COLO829 (cell line): Measurements from ENCODE around the gene CXCR1.
"Not testable (repeated sequence)": the region's sequence is repeated elsewhere in the genome, so short reads cannot be mapped to it uniquely, and the experiment has no call there.

Source experiments
- DNase-seq: peaks from one replicate; pipeline ENCODE4 v3.0.0; 2012; ENCODE audit warnings: low spot score

CXCR1 gene

DNA sequence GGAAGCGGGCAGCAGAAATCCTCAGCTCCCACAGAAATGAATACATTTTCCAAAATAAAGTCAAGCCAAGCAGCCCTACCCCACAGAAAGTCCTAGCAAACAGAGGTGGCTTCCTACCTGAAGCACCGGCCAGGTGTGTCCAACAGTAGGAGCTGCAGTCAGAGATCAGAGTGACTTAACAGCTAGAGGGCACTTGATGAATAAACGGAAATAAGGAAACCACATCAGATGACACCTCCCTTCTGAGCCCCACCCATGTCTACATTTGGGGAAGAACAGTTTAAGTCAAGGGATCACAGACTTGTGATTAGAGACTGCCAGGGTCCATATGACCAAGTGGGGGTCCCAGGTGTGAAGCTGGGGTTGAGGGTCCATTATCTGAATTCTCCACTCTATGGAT, at the start of gene CXCR1:
CXCR1 (minus strand) TSS at position 172 of the 400 bp plus-strand sequence. CDS start 1,751 bp downstream, outside the sequence.
- DNase-seq: no peak

DNA sequence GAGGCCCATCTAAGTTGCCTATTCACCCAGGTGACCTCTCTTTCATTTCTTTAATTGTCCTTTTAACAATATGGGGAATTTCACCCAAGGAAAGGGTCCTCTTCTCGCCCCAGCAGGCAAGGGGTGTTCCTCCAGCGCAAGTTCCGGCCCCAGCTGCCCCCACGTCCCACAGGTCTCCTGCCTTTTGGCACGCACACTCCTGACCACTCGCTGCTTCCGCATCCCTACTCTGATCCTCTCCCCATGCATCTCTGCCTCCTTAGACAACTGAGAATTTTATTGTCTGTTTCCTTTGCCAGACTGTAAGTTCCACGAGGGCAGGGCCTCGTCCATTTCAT, 49.5 kb upstream of the CXCR1 start:
- no peak for DNase-seq

DNA sequence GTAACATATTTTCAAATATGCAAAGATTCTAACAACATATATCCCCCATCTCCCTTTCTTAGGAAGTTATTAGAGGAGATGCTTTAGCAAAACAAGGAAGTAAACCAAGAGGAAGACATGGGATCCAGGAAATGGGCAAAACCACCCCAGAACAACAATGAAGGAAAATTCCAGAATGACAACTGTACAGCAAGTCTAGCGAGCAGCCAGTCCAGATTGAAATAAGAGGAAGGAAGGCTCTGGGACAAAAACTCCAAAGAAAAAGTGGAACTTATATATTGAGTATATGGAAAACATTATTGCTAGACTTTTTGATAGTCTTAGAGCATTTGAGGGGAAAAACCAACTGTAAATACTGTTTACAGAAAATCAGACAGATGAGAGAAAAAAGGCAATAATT, 47.4 kb upstream of the CXCR1 start:
- DNase-seq: no peak

DNA sequence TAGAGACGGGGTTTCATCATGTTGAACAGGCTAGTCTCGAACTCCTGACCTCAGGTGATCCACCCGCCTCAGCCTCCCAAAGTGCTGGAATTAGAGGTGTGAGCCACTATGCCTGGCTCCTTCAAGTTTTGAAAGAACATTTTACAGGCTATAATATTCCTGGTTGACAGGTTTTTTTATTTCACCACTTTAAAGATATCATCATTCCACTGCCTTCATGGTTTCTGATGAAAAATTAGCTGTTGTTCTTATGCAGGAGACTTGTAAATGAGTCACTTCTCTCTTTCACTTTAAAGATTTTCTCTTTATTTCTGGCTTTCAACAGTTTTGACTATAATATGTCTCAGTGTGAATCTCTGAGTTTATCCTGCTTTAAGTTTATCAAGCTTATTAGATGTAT, 42.3 kb upstream of the CXCR1 start:
- no peak for DNase-seq

- DNase-seq: no peak
Measured at GRCh38 chr2:218202266-218202665, 35.5 kb upstream of the CXCR1 start.

DNA sequence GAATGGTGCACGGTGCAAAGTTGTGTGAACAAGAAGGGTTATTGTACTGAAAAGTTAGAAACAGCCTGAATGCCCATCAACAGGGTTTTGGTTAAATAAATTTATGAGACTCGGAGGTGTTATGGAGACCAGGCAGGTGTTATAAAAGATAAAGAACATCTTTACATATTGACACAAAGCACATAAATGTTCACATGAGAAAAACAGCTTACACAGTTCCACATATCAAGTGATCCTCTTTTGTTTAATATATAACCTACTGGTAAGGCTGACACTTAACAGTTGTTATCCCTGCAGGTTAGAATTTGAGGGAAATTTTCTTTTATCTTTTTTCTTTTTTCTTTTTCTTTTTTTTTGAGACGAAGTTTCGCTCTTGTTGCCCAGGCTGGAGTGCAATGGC, 30.2 kb upstream of the CXCR1 start:
- DNase-seq: no peak

- no peak for DNase-seq
Measured at GRCh38 chr2:218194880-218195279, 28.1 kb upstream of the CXCR1 start.

DNA sequence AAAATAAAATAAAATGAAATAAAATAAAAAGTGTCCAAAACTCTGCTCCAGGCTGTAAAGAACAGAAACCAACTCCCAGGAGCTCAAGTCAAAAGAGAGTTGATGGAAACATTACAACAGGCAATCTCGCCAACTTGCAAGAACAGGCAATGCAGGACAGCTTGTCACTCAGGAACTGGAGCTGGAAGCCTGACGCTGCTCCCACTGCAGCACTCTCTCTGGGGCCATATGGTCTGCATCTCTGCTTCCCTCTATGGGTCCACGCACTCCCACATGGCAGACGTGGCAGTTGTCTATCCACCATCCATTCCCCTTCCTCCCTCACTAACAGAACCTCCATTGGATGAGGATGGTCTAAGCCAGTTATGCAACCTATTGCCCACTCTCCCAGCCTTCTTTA, 26.9 kb upstream of the CXCR1 start:
- no peak for DNase-seq

DNA sequence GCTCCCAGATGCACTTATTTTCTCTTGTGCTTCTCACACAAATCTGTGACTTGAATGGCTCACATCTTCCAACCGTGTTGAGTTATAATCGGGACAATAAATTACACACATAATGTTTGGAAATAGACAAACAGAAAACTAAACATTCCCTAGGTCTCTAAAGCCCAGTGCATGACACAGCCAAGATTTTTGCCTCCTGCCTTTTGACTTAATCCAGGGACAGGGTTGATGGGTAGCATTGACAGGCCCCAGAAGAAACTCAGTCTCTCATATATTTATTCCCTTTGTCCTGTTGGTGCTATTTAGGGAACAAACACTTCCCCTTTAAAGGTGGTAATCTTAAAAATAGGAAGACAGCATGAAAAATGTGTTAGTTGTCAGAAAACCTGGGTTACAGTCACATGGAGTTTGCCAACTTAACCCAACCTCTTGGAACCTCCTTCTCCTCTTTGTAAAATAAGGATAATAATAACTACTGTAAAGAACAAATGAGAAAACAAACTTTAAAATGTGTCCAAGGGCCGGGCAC, 26.2 kb upstream of the CXCR1 start:
- DNase-seq: no peak

GRCh38 chr2:218188528-218188927, 21.8 kb upstream of the CXCR1 start:
- DNase-seq: no peak

DNA sequence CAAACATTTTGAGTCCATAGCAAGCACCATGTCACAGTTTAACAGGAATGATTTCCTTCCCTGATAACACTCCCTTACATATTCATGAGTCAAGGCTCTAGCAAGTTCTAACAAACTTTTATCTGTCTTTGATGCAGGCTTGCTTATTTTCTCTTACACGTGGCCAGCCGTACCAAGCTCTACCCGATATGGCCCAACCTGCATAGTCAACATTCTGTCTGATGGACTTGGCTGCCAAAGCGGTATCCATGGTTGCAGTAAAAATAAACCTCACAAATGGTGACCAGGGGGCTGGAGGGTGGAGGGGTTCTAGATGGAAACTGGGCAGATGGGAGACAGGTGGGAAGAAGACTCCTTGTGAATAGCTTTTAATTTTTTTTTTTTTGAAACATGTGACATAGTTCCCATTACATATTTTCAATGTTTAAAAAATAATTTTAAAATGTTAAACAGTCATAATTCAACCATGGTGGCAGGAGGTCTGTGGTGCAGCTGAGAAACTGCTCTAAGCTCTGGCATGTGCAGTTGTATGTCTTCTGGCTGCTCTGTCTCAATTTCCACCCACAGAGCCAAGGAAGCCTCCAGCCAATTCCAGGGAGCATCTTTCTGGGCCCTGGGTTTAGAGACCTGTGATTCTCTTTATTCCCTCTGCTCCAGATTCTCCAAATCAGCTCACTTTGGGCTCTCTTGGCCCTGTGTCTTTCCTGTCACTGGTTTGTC, 20.7 kb upstream of the CXCR1 start:
- DNase-seq: no peak

DNA sequence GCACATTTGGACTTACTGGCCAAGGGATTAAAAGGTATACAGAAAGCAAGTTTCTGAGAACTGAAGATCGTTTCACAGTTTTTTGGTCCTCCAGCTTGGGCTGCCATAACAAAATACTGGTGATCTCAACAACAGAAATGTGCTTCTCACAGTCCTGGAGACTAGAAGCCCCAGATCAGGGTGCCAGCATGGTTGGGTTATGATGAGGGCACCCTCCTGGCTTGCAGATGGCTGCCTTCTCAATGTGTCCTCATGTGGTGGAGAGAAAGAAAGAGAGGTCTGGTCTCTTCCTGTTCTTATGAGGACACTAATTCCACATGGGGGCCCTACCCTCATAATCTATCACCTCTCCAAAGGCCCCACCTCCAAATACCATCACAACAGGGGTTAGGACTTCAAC, 20.1 kb upstream of the CXCR1 start:
- no peak for DNase-seq

DNA sequence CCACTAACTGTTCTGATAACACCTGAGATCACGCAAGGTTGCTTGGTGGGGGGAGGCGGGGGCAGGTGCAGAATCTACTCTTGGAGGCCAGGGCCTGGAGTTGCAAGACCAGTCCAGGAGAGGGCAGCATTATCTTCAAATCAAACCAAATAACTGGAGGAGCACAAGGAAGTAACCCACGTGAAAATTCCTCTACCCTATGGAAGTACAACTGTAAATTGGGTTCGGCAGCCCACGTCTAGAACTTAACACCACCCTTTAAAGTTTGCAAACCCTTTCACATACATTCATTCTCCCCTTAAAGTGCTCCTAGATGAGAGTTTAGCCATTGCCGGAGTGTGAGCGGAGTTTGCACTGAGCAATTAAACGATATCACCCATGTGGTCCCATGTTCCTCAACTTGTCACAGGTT, 19.6 kb upstream of the CXCR1 start:
- DNase-seq: peak; percentile 86

DNA sequence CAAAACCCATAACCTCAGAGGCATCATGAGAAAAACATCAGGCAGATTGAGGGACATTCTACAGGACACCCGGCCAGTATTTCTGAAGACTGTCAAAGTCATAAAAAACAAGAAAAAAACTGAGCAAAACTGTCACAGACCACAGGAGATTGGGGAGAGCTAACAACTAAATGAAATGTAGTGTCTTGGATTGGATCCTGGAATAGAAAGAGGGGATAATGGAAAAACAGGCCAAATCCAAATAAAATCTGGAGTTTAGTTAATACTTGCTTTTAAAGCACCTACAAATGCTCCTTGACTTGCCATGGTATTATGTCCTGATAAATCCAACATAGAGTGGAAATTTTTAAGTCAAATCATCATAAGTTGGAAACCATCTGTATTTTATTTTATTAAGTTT, 17.6 kb upstream of the CXCR1 start:
- DNase-seq: no peak

GRCh38 chr2:218180467-218181114, 13.8 kb upstream of the CXCR1 start:
- DNase-seq: no peak

DNA sequence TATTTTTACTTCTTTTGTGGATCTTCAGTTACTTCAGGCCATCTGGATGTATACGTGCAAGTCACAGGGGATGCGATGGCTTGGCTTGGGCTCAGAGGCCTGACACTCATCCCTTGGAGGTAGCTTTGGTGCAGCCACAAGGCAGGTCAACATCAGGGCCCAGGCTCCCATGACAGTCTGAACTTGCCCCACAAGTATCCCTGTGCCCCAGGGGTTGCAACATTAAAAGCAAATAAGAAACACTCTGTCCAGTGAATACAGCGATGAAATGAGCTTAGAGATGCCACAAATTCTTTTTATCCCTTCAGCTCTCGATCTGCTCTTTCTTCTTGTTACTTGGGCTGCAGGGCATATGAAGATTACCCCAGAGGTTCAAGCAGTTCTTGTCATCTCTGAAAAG, 13.0 kb upstream of the CXCR1 start:
- DNase-seq: no peak

DNA sequence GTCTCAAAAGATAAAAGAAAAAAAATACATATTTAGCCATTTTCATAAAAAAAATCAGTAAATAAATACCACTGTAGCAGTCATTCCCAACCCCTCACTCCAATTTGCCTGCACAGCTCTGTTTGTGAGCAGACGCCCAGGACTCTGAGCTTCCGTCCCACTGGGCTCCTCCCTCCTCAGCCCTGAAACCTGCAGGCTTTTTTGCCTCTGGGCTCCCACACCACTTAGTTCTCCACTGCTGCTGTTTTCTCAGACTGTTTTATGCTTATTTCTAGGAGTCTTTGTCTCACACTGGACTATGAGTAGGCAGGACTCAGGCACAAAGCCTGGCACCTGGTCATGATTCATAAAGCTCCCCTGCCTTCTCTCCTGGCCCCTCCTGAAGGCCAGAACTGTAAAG, 6.1 kb upstream of the CXCR1 start:
- DNase-seq: no peak

GRCh38 chr2:218171744-218172143, 5.0 kb upstream of the CXCR1 start:
- DNase-seq: not testable (repeated sequence)

DNA sequence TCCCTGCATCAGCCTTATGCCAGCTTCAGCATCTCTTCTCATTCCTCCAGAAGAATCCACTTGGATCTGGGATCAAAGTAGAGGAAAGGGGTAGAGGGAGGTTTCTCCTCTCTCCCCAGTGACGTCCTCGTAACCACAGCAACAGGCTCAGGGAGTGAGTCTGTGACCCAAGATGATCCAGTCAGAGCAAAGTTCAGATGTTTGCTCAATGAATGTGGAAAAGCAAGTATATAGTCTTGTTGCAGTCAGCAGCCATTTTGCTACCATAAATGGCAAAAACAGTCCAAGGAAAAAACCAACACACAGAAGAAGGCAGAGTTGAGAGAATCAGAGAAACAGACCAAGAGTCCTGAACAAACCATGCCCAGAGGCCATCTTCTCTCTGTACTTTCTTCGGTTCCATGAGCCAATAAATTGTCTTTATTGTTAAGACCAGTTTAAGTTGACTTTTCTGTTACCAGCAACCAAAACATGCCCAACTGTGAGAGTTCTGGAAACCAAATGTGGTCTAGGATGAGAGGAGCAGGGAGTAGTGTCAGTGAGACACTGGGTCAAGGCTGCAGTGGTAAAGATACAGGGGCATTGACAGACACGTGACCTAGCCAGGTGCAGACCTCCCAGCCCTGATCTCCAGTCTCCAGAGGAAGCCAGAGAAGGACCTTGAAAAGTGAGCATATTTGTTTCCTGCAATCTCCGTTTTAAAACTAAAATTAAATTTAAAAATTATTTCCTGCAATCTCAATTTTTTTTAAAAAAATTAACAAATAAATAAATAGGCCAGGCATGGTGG, 3.2 kb upstream of the CXCR1 start:
- DNase-seq: no peak

DNA sequence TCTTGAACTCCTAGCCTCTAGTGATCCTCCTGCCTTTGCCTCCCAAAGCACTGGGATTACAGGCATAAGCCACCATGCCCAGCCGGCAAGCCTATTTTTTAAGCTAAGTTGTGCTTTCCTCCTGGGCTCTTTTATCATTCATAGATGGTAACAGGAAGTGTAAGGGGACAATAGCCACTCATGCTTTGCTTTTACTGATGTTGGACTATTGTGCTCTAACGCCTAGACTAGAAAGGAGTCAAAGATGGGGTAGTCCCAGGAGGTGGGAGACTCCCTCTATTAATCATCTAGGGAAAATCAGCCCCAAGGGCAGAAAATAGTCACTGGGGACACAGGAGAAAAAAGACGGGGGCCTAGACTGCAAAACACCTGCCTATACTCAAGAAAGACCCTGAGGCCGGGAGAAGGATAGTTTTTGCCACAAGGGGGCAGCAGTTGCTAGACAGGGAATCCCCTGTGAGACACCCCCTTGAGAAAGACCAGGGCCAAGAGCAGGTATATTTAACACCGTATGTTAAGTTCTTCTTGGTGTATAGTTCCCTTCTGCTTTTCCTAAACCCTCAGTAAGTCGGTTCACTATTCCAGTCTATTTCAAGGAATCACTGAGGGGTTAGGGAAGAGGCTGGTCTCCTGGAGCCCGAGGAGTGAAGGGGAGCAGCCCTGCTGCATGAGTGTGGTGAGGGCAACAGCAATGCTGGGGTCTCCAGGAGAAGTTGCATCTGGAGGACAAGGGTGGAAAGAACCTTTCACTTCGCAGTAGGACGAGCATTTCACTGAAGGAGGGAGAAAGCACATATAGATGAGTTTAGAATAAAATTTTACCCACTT, 2.1 kb upstream of the CXCR1 start:
- DNase-seq: peak; percentile 42

DNA sequence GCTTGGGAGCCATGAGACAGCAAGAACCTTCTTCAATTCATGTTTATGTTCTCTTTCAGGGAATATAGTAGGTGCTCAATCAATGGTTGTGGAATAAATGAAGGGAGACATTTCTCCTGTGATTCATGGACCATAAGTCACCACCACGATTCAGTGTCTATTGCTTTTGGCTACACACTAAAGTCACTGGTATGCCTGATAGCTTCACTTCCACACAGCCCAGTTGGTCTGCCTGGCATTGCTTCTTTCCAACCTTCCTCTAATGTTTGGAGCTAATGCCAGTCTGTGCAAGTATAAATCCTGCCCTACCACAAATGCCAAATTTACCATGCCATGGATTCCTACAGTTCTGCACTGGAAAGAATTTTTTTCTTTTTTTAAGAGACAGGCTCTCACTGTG, 1.3 kb upstream of the CXCR1 start:
- no peak for DNase-seq

- no peak for DNase-seq
Measured at GRCh38 chr2:218162814-218163213, 3.9 kb downstream of the CXCR1 start.
